ENCODE results near the gene PLCB4.
A peak's percentile ranks its signal among the peaks of the same experiment; 100 is the strongest.

The PLCB4 gene

DNA sequence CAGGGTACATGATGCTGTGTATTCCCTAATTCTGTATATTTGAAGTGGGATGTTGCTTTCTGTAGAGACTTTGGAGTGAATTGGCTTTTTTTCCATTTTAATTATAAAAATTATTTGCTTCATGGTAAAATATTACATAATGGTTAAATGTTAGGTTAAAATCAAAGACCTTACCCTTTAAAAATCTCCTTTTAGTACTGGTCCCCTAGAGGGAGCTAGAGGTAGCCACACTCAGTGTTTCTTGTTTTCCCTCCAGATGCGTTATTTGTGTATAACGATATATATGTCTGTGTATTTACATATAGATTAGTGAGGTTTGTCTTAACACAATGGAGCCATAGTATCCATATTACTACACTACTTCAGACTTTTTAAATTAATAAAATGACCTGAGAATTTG is 146.7 kb downstream of the PLCB4 start:
- POLR2A ChIA-PET, result no interaction called here
- H3K4me3 ChIP-seq (ENCODE audit: low read depth, low read length), result no peak overlapping the region
- TF ChIP-seq, protein P1, sequence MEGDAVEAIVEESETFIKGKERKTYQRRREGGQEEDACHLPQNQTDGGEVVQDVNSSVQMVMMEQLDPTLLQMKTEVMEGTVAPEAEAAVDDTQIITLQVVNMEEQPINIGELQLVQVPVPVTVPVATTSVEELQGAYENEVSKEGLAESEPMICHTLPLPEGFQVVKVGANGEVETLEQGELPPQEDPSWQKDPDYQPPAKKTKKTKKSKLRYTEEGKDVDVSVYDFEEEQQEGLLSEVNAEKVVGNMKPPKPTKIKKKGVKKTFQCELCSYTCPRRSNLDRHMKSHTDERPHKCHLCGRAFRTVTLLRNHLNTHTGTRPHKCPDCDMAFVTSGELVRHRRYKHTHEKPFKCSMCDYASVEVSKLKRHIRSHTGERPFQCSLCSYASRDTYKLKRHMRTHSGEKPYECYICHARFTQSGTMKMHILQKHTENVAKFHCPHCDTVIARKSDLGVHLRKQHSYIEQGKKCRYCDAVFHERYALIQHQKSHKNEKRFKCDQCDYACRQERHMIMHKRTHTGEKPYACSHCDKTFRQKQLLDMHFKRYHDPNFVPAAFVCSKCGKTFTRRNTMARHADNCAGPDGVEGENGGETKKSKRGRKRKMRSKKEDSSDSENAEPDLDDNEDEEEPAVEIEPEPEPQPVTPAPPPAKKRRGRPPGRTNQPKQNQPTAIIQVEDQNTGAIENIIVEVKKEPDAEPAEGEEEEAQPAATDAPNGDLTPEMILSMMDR (IDR thresholded peaks at IDR 0.05; ENCODE audit: insufficient read depth, low read length, missing control alignments), result no peak
- no peak for DNase-seq (ENCODE audit: low read depth, low spot score)
- CTCF ChIA-PET, result interaction anchor here (0.7 to 0.9 kb wide), 2 partner anchors 48 to 178 kb away, joined by 3 read pairs; no protein-coding TSS in a partner anchor

DNA sequence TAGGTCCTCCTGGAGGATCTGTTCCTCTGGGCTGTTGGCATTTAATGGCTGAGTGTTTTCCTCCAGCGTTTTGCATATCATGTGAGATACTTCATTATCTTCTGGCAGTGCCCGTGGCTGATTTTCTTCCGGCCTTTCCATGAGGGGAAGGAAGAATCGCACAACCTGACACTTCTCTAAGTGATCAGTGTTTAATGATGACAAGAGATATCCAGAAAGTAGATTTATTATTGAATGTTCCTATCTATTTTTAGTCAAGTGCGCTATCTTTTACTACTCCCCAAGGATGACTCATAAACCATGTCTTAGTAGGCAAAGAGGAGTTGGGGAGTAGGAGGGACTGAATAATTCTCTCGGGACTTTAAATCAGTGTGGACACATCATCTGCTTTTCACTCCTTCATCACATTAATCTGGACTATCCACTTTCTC is 149.7 kb downstream of the PLCB4 start:
- peak; percentile 29 for DNase-seq (ENCODE audit: low read depth, low spot score)
- ChIA-PET CTCF (no interaction called here), POLR2A (no interaction called here)
- no peak overlapping the region for H3K4me3 ChIP-seq (ENCODE audit: low read depth, low read length)
- TF ChIP-seq, protein P1 (IDR thresholded peaks at IDR 0.05; ENCODE audit: insufficient read depth, low read length, missing control alignments), result no peak

DNA sequence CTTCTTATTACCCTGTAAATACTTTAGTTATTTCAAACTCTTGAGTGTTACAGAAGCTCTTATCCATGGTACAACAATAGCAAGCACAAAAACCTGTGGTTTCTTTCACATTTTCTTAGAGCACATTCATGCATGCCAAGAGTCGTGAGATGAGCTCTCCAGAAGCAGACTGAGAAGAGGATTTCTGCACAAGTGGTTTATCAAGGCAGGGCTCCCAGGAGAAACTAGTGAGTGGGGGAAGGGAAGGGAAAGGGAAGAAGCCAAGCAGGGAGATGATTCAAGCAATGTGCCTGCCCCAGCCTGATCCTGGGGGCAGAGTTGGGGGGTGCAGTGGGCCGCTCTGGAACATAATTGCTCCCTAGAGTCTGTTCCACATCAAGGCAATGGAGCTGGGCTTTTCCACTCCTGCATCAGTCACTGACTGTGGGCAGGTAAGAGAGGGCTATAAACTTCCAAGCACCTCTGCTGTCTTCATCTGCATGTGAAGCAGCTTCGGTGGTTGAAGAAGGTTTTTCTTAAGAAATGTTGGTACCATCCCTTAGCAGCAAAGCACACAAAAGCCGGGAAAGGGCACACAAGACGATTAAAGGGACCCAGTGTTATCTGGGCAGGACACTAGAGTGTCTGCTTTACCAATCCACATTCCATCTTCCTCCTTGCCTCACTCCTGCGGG is 152.1 kb downstream of the PLCB4 start:
- TF ChIP-seq, protein P1 (IDR thresholded peaks at IDR 0.05; ENCODE audit: insufficient read depth, low read length, missing control alignments), result no peak
- POLR2A ChIA-PET, result no interaction called here
- peak; percentile 80 for DNase-seq (ENCODE audit: low read depth, low spot score)
- CTCF ChIA-PET, result interaction anchor here (1.0 to 1.7 kb wide), 6 partner anchors 9 to 464 kb away, joined by 3 to 5 read pairs (median 4); no protein-coding TSS in a partner anchor
- no peak overlapping the region for H3K4me3 ChIP-seq (ENCODE audit: low read depth, low read length)

DNA sequence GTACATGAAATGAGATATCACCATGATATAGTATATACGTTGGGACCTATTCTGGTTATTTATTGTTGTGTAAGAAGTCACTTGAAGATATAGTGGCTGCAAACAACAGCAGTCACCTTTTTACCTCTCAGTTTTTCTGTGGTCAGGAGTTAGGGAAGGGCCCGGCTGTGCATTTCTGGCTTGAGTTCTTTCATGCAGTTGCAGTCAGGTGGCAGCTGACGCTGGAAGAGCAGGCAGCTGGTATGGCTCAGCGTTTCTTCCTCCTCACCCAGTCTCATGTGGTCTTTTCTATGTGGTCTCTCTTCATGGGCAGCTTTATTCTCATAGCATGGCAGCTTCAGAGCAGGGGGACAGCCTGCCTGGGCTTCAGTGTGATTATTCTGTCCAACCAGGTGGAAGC is 154.4 kb downstream of the PLCB4 start:
- ChIA-PET CTCF (interaction anchor here (1.4 kb wide), 1 partner anchor 9 kb away, joined by 4 read pairs; no protein-coding TSS in a partner anchor), POLR2A (no interaction called here)
- no peak overlapping the region for H3K4me3 ChIP-seq (ENCODE audit: low read depth, low read length)
- no peak for DNase-seq (ENCODE audit: low read depth, low spot score)
- TF ChIP-seq, protein P1 (IDR thresholded peaks at IDR 0.05; ENCODE audit: insufficient read depth, low read length, missing control alignments), result no peak

DNA sequence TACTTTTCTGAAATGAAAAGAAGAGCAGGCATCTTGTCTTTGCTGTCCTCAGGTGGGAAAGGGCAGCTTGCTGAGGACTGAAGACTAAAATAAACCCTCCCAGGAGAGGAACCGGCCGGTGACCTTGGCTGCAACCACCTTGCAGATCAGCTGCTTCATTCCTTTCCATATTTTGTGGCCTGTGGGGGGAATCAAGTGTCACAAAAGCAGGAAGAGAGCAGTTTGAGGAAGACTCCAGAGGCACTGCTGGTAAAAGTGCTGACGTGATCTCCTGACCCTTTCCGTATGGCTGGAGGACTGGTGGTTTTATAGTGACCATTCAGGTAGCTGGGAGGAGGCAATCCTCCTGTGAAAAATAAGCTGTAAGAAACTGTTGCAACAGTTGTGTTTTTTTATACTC is 157.0 kb downstream of the PLCB4 start:
- no peak overlapping the region for H3K4me3 ChIP-seq (ENCODE audit: low read depth, low read length)
- ChIA-PET POLR2A (no interaction called here), CTCF (no interaction called here)
- TF ChIP-seq, protein P1 (IDR thresholded peaks at IDR 0.05; ENCODE audit: insufficient read depth, low read length, missing control alignments), result no peak
- no peak for DNase-seq (ENCODE audit: low read depth, low spot score)

DNA sequence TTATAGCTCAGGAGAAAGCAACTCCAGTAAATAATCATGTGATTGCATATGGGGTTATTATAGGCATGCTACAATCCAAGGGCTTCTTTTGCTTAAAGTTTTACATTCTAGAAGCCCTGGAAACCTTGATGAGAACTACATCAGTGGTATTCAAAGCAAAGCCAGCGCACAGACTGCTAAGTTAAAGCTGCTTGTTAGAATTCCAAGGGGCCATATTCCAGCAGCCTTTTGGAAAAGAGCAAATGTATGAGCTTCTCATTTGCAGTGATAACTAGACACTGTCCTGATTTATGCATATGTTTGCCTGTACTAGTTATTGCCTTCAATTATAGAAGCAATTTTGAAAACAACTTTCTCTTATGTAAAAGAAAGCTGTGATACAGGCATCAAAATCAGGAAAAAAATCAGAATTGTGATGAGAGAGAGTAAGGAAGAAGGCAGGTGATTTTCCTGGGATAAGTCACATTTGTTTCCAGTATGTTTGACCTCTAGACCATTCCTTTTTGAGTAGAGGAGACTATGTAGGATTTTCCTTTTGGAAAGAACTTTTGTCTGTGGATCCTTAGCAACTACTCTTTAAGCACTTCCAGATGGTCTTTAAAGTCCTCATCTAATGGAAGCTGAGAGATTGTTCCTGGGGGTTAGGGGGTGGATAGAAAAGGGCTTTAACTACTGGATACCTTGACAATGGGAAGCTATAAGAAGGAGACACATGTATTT is 159.2 kb downstream of the PLCB4 start:
- CTCF ChIA-PET, result interaction anchor here (0.8 to 1.6 kb wide), 3 partner anchors 165 to 438 kb away, joined by 3 to 6 read pairs (median 4); no protein-coding TSS in a partner anchor
- DNase-seq (ENCODE audit: low read depth, low spot score), result no peak
- TF ChIP-seq, protein P1 (IDR thresholded peaks at IDR 0.05; ENCODE audit: insufficient read depth, low read length, missing control alignments), result no peak
- POLR2A ChIA-PET, result no interaction called here
- no peak overlapping the region for H3K4me3 ChIP-seq (ENCODE audit: low read depth, low read length)

Data from AG04449 (cell line).